Erythroblast (primary cell): ENCODE data around the gene PAOX.

ENCODE experiments used
- GATA1 ChIP-seq: IDR thresholded peaks from 2 replicates; pipeline ENCODE4 v1.6.1; 2011; ENCODE audit warnings: low read depth, mild to moderate bottlenecking, control low read depth, low read length, moderate library complexity
- POLR2A ChIP-seq: IDR thresholded peaks from 2 replicates; pipeline ENCODE4 v1.6.1; 2011; ENCODE audit warnings: mild to moderate bottlenecking, low read length

- TF ChIP-seq POLR2A = no peak
- TF ChIP-seq GATA1 = no peak
Measured at GRCh38 chr10:133365461-133366129, 13.5 kb upstream of the PAOX start.
